ENCODE results near the gene EIF1. TPM values are rescaled to one million over a fixed set of nuclear protein-coding genes. Genes with fewer than 3 reads are reported as not detected.
"Not testable (repeated sequence)": the region's sequence is repeated elsewhere in the genome, so short reads cannot be mapped to it uniquely, and the experiment has no call there.

EIF1 gene
- total RNA-seq, result 100 to 1,000 TPM; 217 to 850 (median 260) TPM

GRCh38 chr17:41688641-41689496, at the start of gene EIF1:
TSS of gene EIF1 (plus strand) at chr17:41688885. CDS start at chr17:41689039, 154 bp downstream.
- intact Hi-C loops (cut with DNase I; ENCODE audit: low total_unique reads), result no loop called here

DNA sequence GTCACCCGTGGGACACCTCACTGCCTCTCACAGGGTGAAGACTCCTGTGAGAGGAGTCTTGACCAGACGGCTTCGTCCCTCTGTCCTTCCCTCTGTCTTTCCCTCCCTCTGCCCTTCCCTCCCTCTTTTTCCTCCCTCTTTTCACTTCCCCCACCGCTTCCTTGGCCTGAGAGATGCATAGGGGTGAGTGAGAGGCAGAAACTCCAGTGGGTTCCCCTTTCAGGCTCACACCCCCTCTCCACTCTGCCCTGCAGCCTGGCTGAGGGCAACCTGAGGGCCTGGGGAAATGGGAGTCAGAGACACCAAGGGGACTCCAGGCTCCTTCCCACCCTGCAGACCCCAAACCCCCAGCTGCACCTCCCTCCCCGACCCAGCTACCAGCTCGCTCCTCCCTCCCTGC, 49.7 kb upstream of the EIF1 start:
- Histone ChIP-seq H3K27ac (no peak overlapping the region), H3K27me3 (no peaks in the 10 kb centered on the region), H3K4me1 (peaks cover 0 to 6% of the 10 kb centered on the region in 2 donors), H3K36me3 (no peaks in the 10 kb centered on the region), H3K9me3 (no peaks in the 10 kb centered on the region), H3K4me3 (no peak overlapping the region)
- intact Hi-C loops (cut with DNase I; ENCODE audit: low total_unique reads), result loop anchor here (10.0 kb wide), 1 partner anchor 84 kb away; no protein-coding TSS in a partner anchor
- no peak for DNase-seq (ENCODE audit: low spot score in 2 of 2)
- TF ChIP-seq POLR2A (IDR thresholded peaks at IDR 0.05), result no peak
- TF ChIP-seq POLR2AphosphoS5 (IDR thresholded peaks at IDR 0.05), result no peak
- TF ChIP-seq, protein P1, sequence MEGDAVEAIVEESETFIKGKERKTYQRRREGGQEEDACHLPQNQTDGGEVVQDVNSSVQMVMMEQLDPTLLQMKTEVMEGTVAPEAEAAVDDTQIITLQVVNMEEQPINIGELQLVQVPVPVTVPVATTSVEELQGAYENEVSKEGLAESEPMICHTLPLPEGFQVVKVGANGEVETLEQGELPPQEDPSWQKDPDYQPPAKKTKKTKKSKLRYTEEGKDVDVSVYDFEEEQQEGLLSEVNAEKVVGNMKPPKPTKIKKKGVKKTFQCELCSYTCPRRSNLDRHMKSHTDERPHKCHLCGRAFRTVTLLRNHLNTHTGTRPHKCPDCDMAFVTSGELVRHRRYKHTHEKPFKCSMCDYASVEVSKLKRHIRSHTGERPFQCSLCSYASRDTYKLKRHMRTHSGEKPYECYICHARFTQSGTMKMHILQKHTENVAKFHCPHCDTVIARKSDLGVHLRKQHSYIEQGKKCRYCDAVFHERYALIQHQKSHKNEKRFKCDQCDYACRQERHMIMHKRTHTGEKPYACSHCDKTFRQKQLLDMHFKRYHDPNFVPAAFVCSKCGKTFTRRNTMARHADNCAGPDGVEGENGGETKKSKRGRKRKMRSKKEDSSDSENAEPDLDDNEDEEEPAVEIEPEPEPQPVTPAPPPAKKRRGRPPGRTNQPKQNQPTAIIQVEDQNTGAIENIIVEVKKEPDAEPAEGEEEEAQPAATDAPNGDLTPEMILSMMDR (IDR thresholded peaks at IDR 0.05), result no peak

More at GRCh38 chr17:41688641-41689496, at the start of gene EIF1:
- peak; percentile 100 for DNase-seq (ENCODE audit: low spot score in 2 of 2)
- H3K4me1 ChIP-seq, result peaks cover 8 to 16% of the 10 kb centered on the region in 2 donors
- peak; percentile 100 for TF ChIP-seq POLR2A (IDR thresholded peaks at IDR 0.05)
- TF ChIP-seq POLR2AphosphoS5 (IDR thresholded peaks at IDR 0.05), result peak; percentile 97 to 100 (median 97)
- TF ChIP-seq, protein P1 (IDR thresholded peaks at IDR 0.05), result peak in 1 of 3 donors; percentile 54
- H3K27me3 ChIP-seq, result no peaks in the 10 kb centered on the region
- H3K27ac ChIP-seq, result peak within 1 kb of the TSS; percentile 97 to 100
- H3K9me3 ChIP-seq, result no peaks in the 10 kb centered on the region
- H3K36me3 ChIP-seq, result no peaks in the 10 kb centered on the region
- H3K4me3 ChIP-seq, result peak within 1 kb of the TSS; percentile 74 to 88 (median 86)

DNA sequence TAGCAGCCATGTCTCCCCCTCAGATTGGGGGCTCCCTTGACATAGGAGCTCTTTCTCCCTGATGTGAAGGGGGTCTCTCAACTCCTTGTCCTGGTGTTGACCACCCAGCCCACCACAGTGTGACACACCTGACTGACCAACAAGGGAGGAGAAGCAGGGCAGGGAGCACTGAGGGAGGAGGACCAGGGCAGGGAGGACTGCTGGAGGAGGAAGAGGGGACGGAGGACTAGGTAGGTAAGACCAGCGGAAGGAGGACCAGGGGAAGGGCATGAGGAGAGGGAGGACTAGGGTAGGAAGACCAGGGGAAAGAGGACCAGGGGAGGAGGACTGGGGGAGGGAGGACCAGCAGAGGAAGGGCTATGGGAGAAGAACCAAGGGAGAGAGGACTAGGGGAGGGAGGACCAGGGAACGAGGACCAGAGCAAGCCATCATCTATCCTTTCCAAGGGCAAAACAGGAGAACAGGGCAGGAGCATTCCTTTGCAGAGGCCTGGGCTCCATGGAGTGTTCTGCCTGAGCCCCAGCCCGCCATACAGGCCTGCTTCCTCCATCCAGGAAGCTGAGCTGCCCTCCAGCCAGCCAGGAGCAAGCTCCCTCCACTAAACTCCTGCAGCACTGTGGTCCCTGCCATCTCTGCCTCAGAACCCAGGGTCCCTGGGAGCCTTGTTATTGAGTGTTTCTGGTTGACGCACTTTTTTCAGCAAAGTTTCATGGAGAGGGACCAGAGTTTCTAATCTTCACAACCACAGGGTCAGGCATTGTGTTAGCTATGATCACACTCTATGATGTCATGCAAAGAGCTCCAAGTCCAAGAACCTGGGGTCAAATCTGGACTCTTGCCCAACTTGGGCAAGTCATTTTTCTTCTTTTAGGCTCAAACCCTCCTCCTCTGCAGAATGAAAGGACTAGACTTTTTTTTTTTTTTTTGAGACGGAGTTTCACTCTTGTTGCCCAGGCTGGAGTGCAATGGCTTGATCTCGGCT, 48.9 kb upstream of the EIF1 start:
- Histone ChIP-seq H3K27ac (no peak overlapping the region), H3K36me3 (no peaks in the 10 kb centered on the region), H3K27me3 (no peaks in the 10 kb centered on the region), H3K4me1 (peaks cover 0 to 6% of the 10 kb centered on the region in 2 donors), H3K9me3 (no peaks in the 10 kb centered on the region), H3K4me3 (no peak overlapping the region)
- no peak for DNase-seq (ENCODE audit: low spot score in 2 of 2)
- TF ChIP-seq POLR2AphosphoS5 (IDR thresholded peaks at IDR 0.05), result no peak
- TF ChIP-seq, protein P1 (IDR thresholded peaks at IDR 0.05), result no peak
- no peak for TF ChIP-seq POLR2A (IDR thresholded peaks at IDR 0.05)
- intact Hi-C loops (cut with DNase I; ENCODE audit: low total_unique reads), result loop anchor here (10.0 kb wide), 1 partner anchor 85 kb away; no protein-coding TSS in a partner anchor

DNA sequence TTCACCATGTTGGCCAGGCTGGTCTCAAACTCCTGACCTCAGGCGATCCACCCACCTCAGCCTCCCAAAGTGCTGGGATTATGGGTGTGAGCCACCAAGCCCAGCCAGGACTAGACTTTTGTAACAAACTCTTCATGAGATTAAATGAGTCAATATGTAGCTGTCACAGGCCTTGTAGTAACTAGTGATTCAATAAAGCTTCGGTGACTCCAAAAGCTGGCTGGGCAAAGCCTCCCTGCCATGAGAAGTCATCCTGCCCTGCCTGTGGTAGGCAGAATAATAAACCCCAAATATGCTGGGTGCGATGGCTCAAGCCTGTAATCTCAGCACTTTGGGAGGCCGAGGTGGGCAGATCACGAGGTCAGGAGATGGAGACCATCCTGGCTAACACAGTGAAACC, 48.1 kb upstream of the EIF1 start:
- intact Hi-C loops (cut with DNase I; ENCODE audit: low total_unique reads); H3K36me3 ChIP-seq: not testable (repeated sequence)

More for the DNA sequence above, 48.1 kb upstream of the EIF1 start:
- H3K4me1 ChIP-seq; DNase-seq (ENCODE audit: low spot score in 2 of 2); H3K27ac ChIP-seq; H3K4me3 ChIP-seq; H3K27me3 ChIP-seq; H3K9me3 ChIP-seq: not testable (repeated sequence)
